Measurements from ENCODE around the gene IP6K2.

IP6K2 gene

DNA sequence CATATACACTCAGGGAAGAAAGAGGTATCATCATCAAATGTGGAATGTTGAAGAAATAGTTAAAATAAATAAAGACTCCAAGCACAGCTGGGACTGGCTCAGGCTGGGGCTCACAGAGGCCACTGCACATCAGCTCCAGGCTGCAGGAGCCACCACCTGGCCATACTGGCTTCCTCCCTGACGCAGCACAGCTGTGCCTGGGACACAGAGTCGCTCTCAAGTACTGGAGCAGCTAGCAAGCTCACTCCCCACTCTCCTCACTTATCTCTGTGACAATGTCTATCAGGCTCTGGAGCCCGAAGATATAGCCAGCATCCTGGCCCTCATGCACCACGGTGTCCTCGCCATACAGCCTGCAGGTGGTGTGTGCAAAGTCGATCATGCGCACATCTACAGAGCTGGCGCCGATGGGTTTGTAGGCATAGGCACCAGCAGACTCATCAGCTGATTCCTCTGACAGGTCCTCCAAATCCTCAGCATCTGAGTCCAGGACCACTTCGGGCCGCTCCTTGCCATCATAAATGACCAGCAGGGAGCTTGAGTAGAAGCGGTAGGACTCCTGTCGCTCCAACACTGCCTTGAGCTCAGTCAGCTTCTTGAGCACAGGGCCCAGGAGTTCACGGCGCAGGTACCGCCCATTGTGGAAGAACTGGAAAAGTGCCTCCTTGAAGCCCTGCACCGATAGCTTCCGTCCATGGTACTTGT is 28.8 kb downstream of the IP6K2 start:
- no peak for DNase-seq

DNA sequence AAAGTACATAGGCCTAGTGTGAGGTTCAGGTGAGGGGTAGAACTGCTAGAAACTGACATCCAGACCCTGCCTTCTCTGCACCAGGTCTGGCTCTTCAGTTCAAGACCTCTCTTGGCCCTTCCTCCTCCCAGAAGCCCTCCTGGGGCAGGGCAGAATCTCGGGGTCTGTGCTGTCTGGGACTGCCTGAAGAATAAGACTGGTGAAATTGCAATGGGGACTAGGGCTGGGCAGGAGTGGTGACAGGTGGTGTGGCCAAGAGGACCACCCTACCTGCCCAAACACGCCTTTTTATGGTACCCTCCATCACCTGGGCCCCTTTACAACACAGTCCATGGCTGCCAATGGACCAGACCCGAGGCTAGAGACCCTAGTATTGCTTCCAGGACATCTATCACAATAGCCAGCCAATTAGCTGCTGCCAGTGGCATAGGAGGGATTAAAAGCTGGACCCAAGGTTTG is 29.8 kb downstream of the IP6K2 start:
- DNase-seq: no peak

DNA sequence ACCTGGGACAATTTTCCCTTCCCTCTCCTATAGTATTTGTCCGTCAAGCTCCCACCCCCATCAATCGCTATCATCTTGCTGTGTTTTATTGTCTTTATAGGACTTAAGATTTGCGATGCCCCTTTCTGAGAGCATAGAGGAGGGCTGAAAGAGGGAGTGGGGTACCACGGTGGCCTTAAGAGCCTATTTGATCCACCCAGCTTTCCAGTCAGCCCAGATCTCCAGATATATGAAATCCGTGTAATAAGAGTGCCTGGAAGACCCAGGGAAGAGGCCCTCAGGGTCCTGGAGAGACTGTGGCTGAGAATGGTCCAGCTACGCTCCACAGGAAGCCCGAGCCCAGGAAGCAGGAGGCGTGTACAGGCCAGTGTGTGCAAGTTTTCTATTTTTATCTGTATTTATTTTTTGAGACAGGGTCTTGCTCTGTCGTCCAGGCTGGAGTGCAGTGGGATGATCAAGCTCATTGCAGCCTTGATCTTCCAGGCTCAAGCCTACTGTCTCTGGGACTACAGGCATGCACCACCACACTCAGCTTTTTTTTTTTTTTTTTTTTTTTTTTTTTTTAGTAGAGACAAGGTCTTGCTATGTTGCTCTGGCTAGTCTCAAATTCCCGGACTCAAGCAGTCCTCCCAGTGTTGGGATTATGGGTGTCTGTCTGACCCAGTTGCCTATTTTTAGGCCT is 30.3 kb downstream of the IP6K2 start:
- no peak for DNase-seq

DNA sequence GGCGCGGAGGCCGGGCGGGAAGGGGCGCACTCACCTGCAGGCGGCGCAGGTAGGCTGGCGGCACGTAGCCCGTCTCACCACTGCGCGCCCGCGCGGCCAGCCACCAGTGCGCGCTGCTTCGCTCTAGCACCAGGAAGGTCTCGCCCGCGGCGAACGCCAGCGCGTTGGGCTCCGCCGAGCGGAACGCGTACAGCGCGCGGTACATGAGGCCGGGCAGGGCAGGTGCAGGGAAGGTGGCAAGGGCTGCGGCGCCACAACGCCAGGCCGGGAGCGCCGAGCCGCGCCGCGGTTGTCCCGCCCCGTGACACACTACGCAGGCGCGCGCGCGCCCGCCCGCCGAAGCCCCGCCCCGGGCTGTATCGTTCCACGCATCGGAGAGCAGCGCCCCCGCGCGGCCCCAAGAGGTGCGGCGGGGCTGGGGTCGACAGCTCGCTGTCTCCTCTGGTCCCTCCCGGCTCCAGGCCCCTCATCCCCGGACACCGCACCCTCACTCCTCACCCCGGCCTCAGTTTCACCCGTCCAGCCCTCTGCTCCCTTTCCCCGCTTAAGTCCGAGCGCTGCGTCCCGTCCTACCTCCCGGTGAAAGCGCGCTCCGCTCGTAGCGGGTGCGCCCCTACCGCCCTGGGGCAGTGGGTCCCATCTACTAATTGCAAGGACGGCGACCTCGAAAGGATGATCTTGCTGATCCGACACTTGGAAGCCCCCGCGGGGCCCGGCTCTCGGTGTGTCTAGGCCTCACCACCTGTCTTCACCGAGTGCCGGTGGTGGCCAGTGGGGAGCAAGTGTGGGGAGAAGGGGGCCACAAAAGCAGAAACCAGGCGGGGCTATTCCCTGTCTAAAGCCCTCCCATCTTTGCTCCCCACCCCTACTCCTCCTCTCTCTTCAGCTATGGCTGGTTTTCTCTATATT is 31.2 kb downstream of the IP6K2 start, which contains the start of gene NCKIPSD:
NCKIPSD (minus strand) TSS at position 313 of the 909 bp plus-strand sequence; CDS start at position 205, 108 bp downstream.
- DNase-seq: peak; percentile 27

DNA sequence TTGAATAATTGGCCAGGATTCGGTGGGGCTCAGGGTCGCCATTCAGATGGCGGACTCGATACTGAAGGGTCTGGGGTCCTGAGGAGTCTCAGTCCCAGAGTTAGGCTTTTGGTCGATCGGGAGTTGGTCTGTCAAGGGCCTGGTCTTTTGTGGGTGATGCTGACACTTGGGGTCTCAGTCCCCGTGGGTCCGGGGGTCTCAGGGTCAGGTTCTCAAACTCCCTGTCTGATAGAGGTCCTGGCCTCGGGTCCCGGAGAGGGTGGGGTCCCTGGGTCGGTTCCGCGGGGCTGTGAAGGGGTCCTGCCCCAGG is 31.8 kb downstream of the IP6K2 start:
- DNase-seq: no peak

DNA sequence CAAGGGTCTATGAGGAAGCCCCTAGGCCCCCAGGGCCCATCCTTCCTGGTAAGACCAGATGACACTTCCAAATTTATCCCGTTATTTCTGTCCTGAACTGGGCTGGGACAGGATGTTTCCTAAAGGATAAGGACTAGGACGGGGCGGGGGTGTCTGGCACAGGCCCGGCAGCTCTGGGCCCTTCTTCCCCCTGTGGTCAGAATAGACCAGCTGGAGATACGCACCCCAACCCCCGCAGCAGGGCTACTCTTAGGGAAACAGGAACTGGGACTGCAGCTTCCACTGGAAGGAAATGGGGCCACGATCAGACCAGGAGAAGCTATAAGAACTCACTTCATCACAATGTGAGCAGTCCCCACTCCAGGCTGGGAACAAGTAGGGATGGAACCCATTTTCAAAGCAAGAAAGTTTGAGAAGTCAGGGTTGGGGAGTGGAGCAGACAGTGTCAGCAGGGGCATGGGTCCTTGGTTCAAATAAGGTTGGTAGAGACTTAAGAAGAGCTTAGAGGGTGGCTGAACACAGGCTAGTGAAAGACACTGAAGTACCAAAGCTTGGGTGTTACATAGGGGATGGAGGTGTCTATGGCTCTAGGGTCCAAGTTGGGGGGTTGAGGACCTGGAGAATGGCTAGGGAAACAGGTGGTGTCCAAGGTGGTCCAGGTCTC is 32.4 kb downstream of the IP6K2 start:
- DNase-seq: no peak

DNA sequence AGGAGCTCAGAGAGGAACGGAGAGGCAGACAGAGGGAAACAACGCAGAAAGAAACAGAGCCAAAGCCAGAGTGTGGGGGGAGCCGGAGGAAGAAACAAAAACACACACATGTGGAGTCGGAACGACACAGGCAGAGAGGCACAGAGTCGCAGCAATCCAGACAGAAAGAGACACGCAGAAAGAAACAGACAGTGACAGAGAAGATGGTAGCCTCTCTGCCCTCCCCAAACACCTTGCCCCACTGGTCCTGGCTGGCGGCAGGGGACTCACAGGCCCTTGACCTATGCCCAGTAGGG is 33.0 kb downstream of the IP6K2 start:
- DNase-seq: no peak

DNA sequence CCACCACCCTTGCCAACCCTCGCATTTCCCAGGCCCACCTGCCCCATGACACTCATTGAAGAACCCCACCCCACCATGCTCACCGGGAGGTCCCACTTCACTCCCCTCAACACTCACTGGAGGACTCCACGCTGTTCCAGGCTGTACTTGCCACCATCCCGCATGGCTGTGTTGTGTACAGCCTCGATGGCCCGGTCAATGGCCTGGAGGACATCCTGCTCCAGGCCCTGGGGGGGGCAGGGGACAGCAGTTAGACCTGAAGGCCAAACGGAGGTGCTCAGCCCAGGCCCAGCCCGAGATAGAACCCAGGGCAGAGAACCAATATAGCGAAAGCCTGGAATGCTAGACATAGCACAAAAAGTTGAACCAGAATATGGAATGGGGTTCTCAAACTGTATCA is 34.2 kb downstream of the IP6K2 start:
- DNase-seq: no peak

DNA sequence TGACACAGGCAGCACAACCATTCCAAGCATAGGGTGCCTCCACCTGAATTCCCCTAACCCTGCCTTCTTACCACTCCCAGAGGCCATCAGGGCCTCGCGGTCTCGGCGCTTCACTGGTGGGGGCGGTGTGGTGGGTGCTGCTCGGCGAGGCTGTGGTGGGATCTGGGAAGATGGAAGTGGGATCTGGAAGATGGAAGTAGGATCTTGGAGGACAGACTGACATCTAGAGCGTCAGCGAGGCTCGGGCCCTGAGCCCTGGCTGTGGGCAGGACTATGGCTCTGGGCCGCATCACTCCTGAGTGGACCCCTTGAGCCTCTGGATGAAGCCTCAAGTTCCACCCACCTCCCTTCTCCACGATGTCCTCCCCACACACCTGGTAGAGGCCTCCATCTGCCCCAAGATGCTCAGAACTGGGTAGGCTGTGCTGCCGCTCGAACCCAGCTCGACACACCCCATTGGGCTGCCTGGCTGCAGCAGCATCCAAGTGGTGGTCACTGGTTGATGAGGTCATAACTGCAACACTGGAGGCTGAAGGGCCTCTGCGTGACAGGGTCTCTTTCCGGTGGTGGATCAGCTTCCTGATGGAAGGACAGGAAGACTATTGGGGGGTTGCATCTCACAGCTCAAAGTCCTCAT is 34.9 kb downstream of the IP6K2 start:
- DNase-seq: no peak

DNA sequence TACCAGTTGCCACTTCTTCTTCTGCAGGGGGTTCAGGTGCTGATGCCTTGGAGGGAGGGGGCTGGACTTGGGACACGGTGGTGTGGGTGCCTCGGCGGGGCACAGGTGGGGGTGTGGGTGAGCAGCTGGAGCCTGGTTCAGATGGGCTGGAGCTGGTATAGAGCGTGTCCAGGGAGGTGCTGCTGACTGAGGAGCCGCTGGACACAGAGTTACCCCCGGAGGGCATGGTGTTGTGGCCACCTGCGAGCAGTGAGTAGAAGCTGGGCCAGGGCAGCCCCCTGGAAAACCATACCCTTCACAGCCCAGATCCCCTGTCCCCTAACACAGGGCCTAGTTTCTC is 35.5 kb downstream of the IP6K2 start:
- no peak for DNase-seq

DNA sequence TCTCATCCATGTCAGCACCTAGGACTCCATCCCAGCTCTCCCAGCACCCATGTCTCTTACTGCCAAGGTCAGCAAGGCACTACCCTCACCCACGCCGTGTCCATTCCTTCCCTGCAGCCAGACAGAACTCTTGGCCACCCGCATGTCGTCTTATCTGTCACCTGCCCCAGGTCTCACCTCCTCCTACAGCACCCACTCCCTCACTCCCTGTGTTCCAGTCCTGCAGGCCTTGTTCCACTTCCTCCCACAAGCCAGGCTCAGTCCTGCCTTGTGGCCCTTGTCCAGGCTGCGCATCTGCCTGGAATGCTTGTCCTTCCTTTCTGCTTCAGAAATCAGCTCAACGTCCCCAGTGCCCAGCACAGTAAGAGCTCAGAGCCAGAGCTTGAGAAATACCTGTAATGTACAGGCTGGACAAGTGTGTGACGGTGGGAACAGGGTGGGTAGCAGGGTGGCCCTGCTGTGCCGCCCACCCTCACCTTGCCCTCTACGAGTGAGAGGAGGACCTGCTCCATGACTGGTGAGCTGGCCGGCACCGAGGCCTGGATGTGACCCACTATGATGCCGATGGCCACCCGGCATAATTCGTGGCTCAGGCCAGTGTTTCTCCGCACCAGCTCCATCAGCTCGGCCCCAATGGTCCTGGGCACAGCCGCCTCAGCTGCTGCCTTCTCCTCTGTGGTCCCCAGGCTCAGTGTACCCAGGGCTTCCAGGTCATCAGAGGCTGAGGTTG is 36.0 kb downstream of the IP6K2 start:
- DNase-seq: no peak

DNA sequence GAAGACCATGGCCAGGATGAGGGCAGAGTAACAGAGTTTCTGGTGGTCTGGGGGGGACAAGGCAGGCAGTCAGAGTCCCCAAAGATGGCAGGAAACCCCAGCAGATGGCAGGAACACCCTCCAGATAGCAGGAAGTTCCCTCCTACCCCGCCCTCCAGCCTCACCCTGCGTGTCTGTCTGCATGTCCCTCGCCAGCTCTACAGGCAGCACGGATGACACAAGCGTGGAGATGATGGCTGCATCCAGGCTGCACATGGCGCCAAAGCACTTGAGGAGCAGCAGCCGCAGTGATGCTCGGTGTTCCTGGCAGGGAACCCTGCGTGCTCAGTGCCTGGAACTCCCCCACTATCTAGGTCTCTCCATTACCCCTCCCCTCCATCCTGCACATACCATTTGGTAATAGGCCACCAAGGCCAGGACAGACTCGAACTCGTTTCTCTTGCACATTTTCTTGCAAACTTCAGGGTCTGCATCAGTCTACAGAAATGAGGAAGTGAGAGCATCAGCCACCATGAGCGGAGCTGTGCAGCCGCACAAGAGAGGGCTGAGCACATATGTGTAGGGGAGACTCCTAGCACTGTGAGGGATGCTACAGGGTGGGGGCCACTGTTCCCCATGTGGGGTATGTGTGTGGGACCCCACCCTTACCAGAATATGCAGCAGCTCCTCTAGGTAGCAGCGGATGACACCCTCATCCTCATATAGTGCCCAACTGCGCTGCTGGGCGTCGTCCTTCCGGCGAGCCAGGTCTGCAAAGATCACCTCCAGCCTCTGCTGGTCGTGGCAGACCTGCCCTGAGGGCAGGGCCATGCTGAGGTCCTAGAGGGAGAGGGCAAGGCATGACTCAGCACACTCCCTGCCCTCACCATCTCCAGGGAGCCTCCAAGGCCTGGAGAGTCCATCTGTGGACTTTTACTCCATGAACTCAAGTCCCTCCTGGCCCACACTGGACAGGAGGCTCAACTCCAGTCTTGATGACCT is 37.3 kb downstream of the IP6K2 start:
- DNase-seq: no peak

DNA sequence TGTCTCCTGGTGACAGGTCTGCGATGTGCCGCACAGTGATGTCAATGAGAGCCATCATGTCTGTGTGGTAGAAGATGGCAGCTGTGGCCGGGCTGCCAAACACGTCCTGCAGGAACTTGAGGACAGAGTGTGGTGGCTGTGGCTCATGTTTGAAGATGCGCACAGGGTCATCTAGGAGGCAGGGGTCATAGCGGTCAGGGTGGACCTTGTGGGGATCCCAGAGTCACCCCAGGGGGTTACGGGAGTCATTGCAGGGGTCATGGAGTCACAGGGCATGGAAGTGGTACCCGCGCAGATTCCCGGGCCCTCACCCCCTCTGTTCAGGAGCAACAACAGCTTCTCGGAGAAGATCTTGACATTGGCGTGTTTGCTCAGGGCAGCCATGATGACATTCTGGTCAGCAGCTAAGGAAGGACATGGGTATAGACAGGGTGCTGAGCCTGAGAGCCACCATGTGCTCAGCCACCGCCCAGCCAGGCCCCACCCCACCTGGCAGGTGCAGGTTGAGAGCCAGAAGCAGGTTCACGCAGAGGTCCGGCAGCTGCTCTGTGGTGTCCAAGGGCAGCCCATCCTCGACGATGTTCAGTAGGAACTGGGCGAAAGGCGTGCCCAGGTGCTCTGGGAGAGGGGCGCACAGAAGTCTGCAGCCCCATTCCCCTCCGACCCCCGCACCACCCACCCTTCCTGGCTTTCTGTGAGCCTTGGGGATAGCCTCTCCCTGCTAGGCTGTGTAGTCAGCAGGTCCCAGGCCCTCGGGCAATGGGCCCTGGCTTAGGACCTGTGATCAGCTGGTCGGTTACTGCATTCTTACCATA is 38.2 kb downstream of the IP6K2 start:
- DNase-seq: no peak

DNA sequence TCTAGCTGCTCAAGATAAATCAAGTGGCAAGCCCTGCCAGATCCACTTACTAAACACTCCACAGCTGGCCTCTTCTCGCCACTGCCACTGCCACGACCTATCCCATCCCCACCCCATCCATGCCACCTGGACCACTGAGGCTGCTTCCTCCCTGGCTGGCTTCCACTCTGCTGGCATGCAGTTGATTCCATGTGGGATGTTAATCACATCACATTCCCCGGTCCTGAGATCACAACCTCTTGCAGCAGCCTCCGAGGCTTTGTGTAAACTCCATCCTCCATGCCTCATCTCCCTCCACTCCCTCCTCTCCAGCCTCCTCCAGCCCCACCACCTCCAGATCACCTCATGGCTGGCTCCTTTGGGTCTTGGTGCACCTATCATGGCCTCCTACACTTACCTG is 39.0 kb downstream of the IP6K2 start:
- no peak for DNase-seq

DNA sequence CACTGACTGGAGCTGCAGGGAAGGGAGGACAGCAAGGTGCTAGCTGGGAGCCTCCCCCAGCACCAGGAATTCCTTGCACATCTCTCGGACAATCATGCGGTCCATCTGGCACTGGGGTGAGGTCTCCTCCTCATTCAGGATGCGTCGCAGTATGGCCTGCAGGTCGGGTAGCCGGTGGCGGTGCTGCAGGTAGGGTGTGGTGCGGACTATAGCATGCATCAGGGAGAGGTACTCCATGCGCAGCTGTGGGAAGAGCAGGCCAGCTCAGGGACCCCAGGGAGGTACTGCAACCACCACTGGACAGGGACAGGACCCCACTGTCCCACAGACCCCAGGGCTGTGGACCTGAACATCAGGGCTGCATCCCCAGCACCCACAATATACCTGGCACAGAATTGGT is 42.5 kb downstream of the IP6K2 start:
- DNase-seq: no peak

DNA sequence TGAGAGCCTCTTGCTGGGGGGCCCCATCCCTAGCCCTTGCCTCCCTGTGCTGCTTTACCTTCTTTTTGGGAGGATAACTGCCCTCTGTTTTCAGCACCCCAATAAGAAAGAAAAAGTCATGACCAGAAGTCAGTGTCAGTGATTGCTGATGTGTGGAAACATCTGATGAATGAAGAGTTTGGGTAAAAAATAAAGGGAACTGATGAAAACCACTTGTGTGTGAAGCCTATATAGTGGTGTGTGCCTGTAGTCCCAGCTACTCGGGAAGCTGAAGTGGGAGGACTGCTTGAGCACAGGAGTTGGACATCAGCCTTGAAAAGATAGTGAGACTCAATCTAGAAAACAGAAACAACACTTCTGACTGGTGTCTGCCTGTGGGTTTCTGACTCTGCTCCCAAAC is 44.5 kb downstream of the IP6K2 start:
- DNase-seq: no peak

DNA sequence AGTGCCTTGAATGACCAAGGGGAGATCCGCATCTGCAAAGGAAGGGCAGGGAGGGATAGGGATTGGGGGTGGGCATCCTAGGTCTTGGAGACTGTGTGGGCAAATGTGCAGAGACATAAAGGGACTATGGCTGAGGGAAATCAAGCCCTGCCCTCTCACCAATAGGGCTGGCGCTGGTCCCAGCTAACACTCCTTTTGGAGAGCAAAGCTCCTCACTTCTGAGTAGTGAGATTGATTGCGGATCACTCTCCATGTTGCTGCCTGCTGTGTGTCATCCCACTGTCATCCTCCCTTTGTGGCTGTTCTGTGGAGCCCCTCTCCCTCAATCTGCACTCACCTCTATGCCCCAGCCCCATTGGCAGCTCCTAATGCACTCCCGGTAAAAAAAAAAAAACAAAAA is 52.1 kb downstream of the IP6K2 start:
- DNase-seq: no peak

DNA sequence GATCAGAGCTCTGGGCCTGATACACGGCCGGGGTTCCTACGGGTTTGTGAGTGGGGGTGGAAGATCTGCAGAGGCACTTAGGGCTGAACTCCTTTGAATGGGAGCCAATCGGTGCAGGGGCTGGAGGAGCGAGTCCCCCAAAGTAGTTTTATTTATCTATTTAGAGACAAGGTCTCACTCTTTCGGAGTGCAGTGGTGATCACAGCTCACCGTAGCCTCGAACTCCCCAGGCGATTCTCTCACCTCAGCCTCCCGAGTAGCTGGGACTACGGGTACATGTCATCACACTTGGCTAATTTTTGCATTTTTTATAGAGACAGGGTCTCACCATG is 52.7 kb downstream of the IP6K2 start:
- no peak for DNase-seq

DNA sequence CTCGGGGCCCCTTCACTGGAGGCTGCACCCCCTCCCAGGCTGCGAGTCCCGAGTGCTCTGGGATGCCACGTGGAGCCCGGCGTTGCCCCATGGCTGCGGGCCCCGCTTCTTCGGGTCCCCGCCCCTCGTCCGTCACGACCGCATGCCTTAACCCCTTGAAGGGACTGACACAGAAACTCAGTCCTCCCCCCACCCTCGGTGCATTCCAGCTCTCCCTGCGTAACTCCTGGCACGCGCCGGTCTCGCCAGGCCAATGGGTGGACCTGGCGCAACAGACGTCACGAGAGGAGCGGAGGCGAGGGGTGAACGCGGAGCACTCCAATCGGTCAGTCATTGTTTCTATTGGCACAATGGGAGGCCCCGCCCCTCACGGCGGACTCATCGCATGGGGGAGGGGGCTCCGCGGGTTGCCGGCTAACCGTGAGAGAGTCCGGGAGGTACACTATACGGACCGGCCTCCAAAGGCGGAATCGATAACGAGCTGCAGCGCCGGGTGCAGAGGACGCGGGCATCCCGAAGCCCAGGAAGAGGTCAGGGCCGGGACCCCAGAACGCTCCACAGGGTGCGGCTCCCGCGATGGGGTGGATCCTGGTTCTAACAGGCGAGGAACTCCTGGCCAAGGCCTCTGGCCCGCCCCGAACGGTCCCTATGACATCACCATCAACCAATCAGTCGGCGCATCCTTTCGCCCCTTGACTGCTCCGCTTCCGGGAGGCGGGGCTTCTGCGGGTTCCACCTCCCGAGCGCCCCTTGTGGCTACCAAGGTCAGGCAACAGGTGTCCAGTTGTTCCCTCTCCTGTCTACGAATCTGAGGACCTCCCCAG is 53.3 kb downstream of the IP6K2 start:
- DNase-seq: peak; percentile 87

All from DMS153 (cell line).